ENCODE measurements around the gene PTK7. TPM values are rescaled to one million over a fixed set of nuclear protein-coding genes. Genes with fewer than 3 reads are reported as not detected.

The PTK7 gene
- total RNA-seq, 1 experiment from 2014 or later: 105 TPM

- H3K4me1 ChIP-seq (ENCODE audit: control insufficient read depth in 1 of 2, insufficient read depth in 2 of 2, low read length in 2 of 2): peaks cover 4 to 9% of the 10 kb centered on the region in 2 experiments; a peak in 2 of 4 replicates
- no peak overlapping the region for H3K4me3 ChIP-seq (replicated peaks in 1 of 2; ENCODE audit: low read depth in 1 of 2, low read length in 2 of 2)
- no peaks in the 10 kb centered on the region for H4K20me1 ChIP-seq (ENCODE audit: insufficient read depth)
- no peaks in the 10 kb centered on the region for H3K9me3 ChIP-seq (ENCODE audit: control insufficient read depth in 1 of 2, insufficient read depth in 1 of 2, low read depth in 1 of 2, low read length in 2 of 2)
- no peak overlapping the region for H3K9ac ChIP-seq (ENCODE audit: low read length)
- peaks cover 55% of the 10 kb centered on the region for H3K79me2 ChIP-seq (ENCODE audit: insufficient read depth, low read length)
- ChIA-PET RAD21 (ENCODE audit: low non-redundant PET in 1 of 2, low total read pairs in 2 of 2, uncharacterized antibody in 2 of 2, unreplicated experiment in 2 of 2) (no interaction called here), POLR2A (no interaction called here), CTCF (no interaction called here)
- no peak overlapping the region for H3K4me2 ChIP-seq (ENCODE audit: low read length)
- TF ChIP-seq POLR2A (IDR thresholded peaks at IDR 0.05; ENCODE audit: borderline replicate concordance, extremely low read depth, insufficient read depth, insufficient read length): no peak
- no peak for TF ChIP-seq SRF (IDR thresholded peaks at IDR 0.05; ENCODE audit: low read depth)
- no peak for TF ChIP-seq ZBTB33 (IDR thresholded peaks at IDR 0.05; ENCODE audit: extremely low read depth, insufficient replicate concordance, low read length)
- no peak for TF ChIP-seq SP1 (IDR thresholded peaks at IDR 0.05; ENCODE audit: low read depth)
- no peak for TF ChIP-seq SIN3A (IDR thresholded peaks at IDR 0.05; ENCODE audit: low read depth)
- no peak for TF ChIP-seq REST (IDR thresholded peaks at IDR 0.05; ENCODE audit: low read depth)
- no peak for TF ChIP-seq CTCF (IDR thresholded peaks at IDR 0.05 in 2 of 3, conservative IDR thresholded peaks at IDR 0.05 in 1 of 3; ENCODE audit: borderline replicate concordance in 1 of 3, insufficient read depth in 1 of 3, low read depth in 2 of 3, low read length in 2 of 3)
- no peak for TF ChIP-seq ZNF274 (IDR thresholded peaks at IDR 0.05; ENCODE audit: low read depth, low read length)
- TF ChIP-seq CEBPB (IDR thresholded peaks at IDR 0.05; ENCODE audit: low read depth): no peak
- TF ChIP-seq ZFX (IDR thresholded peaks at IDR 0.05): no peak
- no peak for TF ChIP-seq CBX3 (IDR thresholded peaks at IDR 0.05; ENCODE audit: low read depth)
- TF ChIP-seq EZH2 (IDR thresholded peaks at IDR 0.05): no peak
- TF ChIP-seq EZH2phosphoT487 (IDR thresholded peaks at IDR 0.05; ENCODE audit: borderline replicate concordance): no peak
- TF ChIP-seq JUND (IDR thresholded peaks at IDR 0.05): no peak
- TF ChIP-seq TCF7L2 (IDR thresholded peaks at IDR 0.05; ENCODE audit: borderline replicate concordance, extremely low read depth, insufficient read depth, insufficient read length): no peak
- BruUV-seq (replicated peaks): no TSS peak
- H3K36me3 ChIP-seq (ENCODE audit: control insufficient read depth in 1 of 2, insufficient read depth in 2 of 2, low read length in 2 of 2): no peaks in the 10 kb centered on the region
- no peak overlapping the region for H2AFZ ChIP-seq (ENCODE audit: low read depth, low read length, poor library complexity, severe bottlenecking)
- H3K27ac ChIP-seq (ENCODE audit: low read depth, low read length): no peak overlapping the region
- no peaks in the 10 kb centered on the region for H3K27me3 ChIP-seq (ENCODE audit: insufficient read depth, low read length)
- no peaks in the 10 kb centered on the region for H3K9me2 ChIP-seq (ENCODE audit: insufficient read depth)
- ATAC-seq (no peak), DNase-seq (ENCODE audit: low read depth, low spot score) (no peak)
- intact Hi-C loops (cut with micrococcal nuclease): no loop called here
Measured at GRCh38 chr6:43113431-43114260, 37.5 kb downstream of the PTK7 start.
